Brain pericyte (primary cell): ENCODE measurements around the gene ALKAL2.

Source experiments
- DNase-seq: peaks from one replicate; pipeline ENCODE4 v3.0.0-alpha.2; 2012; ENCODE audit warnings: low read depth, low spot score

The ALKAL2 gene

GRCh38 chr2:246489-247144, 41.3 kb downstream of the ALKAL2 start:
- DNase-seq, result no peak

- no peak for DNase-seq
These were observed 43.3 kb downstream of the ALKAL2 start for GRCh38 chr2:244547-244946.

- DNase-seq, result no peak
These were observed 49.0 kb downstream of the ALKAL2 start for GRCh38 chr2:238869-239268.

GRCh38 chr2:238431-238830, 49.5 kb downstream of the ALKAL2 start:
- DNase-seq, result no peak

- DNase-seq, result no peak
These were observed 50.0 kb downstream of the ALKAL2 start for GRCh38 chr2:237878-238277.

- no peak for DNase-seq
These were observed 50.8 kb downstream of the ALKAL2 start for GRCh38 chr2:236993-237539.

GRCh38 chr2:234421-234820, 53.5 kb downstream of the ALKAL2 start:
- DNase-seq, result no peak

- DNase-seq, result no peak
These were observed 54.9 kb downstream of the ALKAL2 start for GRCh38 chr2:233030-233429.

- no peak for DNase-seq
These were observed 56.2 kb downstream of the ALKAL2 start for GRCh38 chr2:231521-232185.
